ENCODE measurements around the gene CHST13.

- TF ChIP-seq RAD21 (IDR thresholded peaks at IDR 0.05; ENCODE audit: low read depth) (no peak), TCF12 (IDR thresholded peaks at IDR 0.05; ENCODE audit: low read depth) (no peak), YY1 (IDR thresholded peaks at IDR 0.05; ENCODE audit: low read depth) (no peak), ZBTB7A (IDR thresholded peaks at IDR 0.05; ENCODE audit: low read depth) (no peak), REST (IDR thresholded peaks at IDR 0.05; ENCODE audit: low read depth) (no peak), EP300 (IDR thresholded peaks at IDR 0.05; ENCODE audit: borderline replicate concordance) (no peak)
These were observed 38.0 kb upstream of the CHST13 start for GRCh38 chr3:126485956-126486355.

Measured in Ishikawa (cell line).